Measurements from ENCODE around the gene EFCC1.

- no peak for TF ChIP-seq POLR2AphosphoS5 (IDR thresholded peaks at IDR 0.05)
- TF ChIP-seq CTCF (IDR thresholded peaks at IDR 0.05): no peak
- no peak for TF ChIP-seq POLR2A (IDR thresholded peaks at IDR 0.05)
These were observed 45.8 kb downstream of the EFCC1 start for GRCh38 chr3:129046732-129047552.
